ENCODE data around the gene GALM.

GRCh38 chr2:38763728-38764127 lies 97.8 kb downstream of the GALM start:
- TF ChIP-seq, protein P1, sequence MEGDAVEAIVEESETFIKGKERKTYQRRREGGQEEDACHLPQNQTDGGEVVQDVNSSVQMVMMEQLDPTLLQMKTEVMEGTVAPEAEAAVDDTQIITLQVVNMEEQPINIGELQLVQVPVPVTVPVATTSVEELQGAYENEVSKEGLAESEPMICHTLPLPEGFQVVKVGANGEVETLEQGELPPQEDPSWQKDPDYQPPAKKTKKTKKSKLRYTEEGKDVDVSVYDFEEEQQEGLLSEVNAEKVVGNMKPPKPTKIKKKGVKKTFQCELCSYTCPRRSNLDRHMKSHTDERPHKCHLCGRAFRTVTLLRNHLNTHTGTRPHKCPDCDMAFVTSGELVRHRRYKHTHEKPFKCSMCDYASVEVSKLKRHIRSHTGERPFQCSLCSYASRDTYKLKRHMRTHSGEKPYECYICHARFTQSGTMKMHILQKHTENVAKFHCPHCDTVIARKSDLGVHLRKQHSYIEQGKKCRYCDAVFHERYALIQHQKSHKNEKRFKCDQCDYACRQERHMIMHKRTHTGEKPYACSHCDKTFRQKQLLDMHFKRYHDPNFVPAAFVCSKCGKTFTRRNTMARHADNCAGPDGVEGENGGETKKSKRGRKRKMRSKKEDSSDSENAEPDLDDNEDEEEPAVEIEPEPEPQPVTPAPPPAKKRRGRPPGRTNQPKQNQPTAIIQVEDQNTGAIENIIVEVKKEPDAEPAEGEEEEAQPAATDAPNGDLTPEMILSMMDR (IDR thresholded peaks at IDR 0.05), result no peak
- TF ChIP-seq, protein P2, sequence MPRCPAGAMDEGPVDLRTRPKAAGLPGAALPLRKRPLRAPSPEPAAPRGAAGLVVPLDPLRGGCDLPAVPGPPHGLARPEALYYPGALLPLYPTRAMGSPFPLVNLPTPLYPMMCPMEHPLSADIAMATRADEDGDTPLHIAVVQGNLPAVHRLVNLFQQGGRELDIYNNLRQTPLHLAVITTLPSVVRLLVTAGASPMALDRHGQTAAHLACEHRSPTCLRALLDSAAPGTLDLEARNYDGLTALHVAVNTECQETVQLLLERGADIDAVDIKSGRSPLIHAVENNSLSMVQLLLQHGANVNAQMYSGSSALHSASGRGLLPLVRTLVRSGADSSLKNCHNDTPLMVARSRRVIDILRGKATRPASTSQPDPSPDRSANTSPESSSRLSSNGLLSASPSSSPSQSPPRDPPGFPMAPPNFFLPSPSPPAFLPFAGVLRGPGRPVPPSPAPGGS (IDR thresholded peaks at IDR 0.05), result no peak
